B cell (primary cell): ENCODE data around the gene SELENON. TPM values are rescaled to one million over a fixed set of nuclear protein-coding genes. Genes with fewer than 3 reads are reported as not detected.

Source experiments
- ATAC-seq: fragments of 200-7000 bp; cut with Tn5 transposase; one replicate; pipeline ENCODE4 v1.10.0; 2021; ENCODE audit warnings: low read depth, mild to moderate bottlenecking, moderate number of reproducible peaks, moderate library complexity
- CTCF ChIA-PET: fragments of 350-600 bp; sonication (Branson Sonifier 250); formaldehyde crosslinking; loops from one replicate; lab custom pipeline; 2021; ENCODE audit warnings: antibody characterized with exemption, inconsistent platforms; lab: Charles Lee
- POLR2A ChIA-PET: fragments of 350-600 bp; sonication (Branson Sonifier 250); formaldehyde crosslinking; loops from one replicate; lab custom pipeline; 2021; ENCODE audit warnings: antibody characterized with exemption; lab: Charles Lee
- DNase-seq: peaks from one replicate; pipeline ENCODE4 v3.0.0; 2013
- H2AFZ ChIP-seq: 2 replicates; pipeline ENCODE4 v1.6.1; 2012; ENCODE audit warnings: mild to moderate bottlenecking, low read depth, low read length; ENCODE audit not compliant: insufficient read depth, poor library complexity, severe bottlenecking
- H3K27ac ChIP-seq, 2 donors: 1 replicate in 1 of 2; 2 replicates in 1 of 2; pipeline ENCODE4 v1.5.1; 2012 to 2013; ENCODE audit warnings: low read length in 2 of 2, mild to moderate bottlenecking in 2 of 2, moderate library complexity in 1 of 2
- H3K27me3 ChIP-seq, 4 experiments: fragments of 200-600 bp in 1 of 4; sonication (generic) in 1 of 4; replicated peaks in 1 of 4; 1 replicate in 2 of 4; 2 replicates in 2 of 4; pipeline versions ENCODE4 v1.6.1 to v1.7.0; 2013 to 2016; ENCODE audit warnings: low read length in 3 of 4, mild to moderate bottlenecking in 2 of 4, mixed read lengths in 1 of 4, moderate library complexity in 1 of 4; ENCODE audit not compliant: insufficient read depth in 4 of 4, control insufficient read depth in 3 of 4; ENCODE audit errors: control extremely low read depth in 1 of 4
- H3K36me3 ChIP-seq, 2 experiments: replicated peaks in 1 of 2; 1 replicate in 1 of 2; 2 replicates in 1 of 2; pipeline versions ENCODE4 v1.6.1 to v1.7.1; 2013; ENCODE audit warnings: low read length in 1 of 2; ENCODE audit not compliant: insufficient read depth in 2 of 2, control insufficient read depth in 1 of 2; ENCODE audit errors: control extremely low read depth in 1 of 2, extremely low read depth in 1 of 2
- H3K4me1 ChIP-seq, 2 donors: fragments of 200-600 bp in 1 of 2; sonication (generic) in 1 of 2; 1 replicate in 1 of 2; 2 replicates in 1 of 2; pipeline versions ENCODE4 v1.5.1 to v1.6.1; 2013 to 2017; ENCODE audit warnings: low read length in 2 of 2; ENCODE audit not compliant: control insufficient read depth in 2 of 2, insufficient read depth in 2 of 2
- H3K4me2 ChIP-seq: replicated peaks from 2 replicates; pipeline ENCODE3; 2012; ENCODE audit warnings: mild to moderate bottlenecking, low read depth, low read length; ENCODE audit not compliant: poor library complexity, severe bottlenecking
- H3K4me3 ChIP-seq, 5 experiments: fragments of 200-600 bp in 1 of 5; sonication (generic) in 1 of 5; 1 replicate in 3 of 5; 2 replicates in 2 of 5; pipeline versions ENCODE4 v1.5.1 to v1.7.0; 2011 to 2016; ENCODE audit warnings: low read length in 4 of 5, mild to moderate bottlenecking in 4 of 5, low read depth in 2 of 5, control low read depth in 1 of 5, moderate library complexity in 1 of 5; ENCODE audit not compliant: insufficient read depth in 1 of 5; ENCODE audit errors: control extremely low read depth in 1 of 5, extremely low read depth in 1 of 5
- H3K79me2 ChIP-seq: fragments of 200-600 bp; sonication (generic); one replicate; pipeline ENCODE4 v1.6.0; 2016; ENCODE audit warnings: low read length; ENCODE audit not compliant: control insufficient read depth, insufficient read depth
- H3K9ac ChIP-seq: fragments of 200-600 bp; sonication (generic); 2 replicates; pipeline ENCODE4 v1.6.1; 2017; ENCODE audit warnings: mild to moderate bottlenecking, low read length, moderate library complexity
- H3K9me3 ChIP-seq, 3 donors: one replicate each; pipeline versions ENCODE4 v1.6.1 to v1.7.1; 2013; ENCODE audit warnings: low read length in 2 of 3; ENCODE audit not compliant: control insufficient read depth in 2 of 3, insufficient read depth in 1 of 3; ENCODE audit errors: control extremely low read depth in 1 of 3
- H4K20me1 ChIP-seq: 2 replicates; pipeline ENCODE4 v1.6.0; 2012; ENCODE audit warnings: mild to moderate bottlenecking, low read length; ENCODE audit not compliant: insufficient read depth, control insufficient read depth, poor library complexity, severe bottlenecking
- H3K27ac Mint-ChIP-seq: one replicate; pipeline ENCODE4 v1.8.0; 2021; ENCODE audit warnings: mixed read lengths
- H3K27me3 Mint-ChIP-seq: one replicate; pipeline ENCODE4 v1.8.0; 2021; ENCODE audit warnings: mixed read lengths
- H3K4me1 Mint-ChIP-seq: one replicate; pipeline ENCODE4 v1.8.0; 2021; ENCODE audit warnings: mixed read lengths
- H3K4me3 Mint-ChIP-seq: one replicate; pipeline ENCODE4 v1.8.0; 2021; ENCODE audit warnings: mixed read lengths
- H3K9me3 Mint-ChIP-seq: one replicate; pipeline ENCODE4 v1.8.0; 2022; ENCODE audit warnings: mixed read lengths; ENCODE audit not compliant: insufficient read depth
- EZH2 ChIP-seq: IDR thresholded peaks from 2 replicates; pipeline ENCODE4 v1.6.1; 2012; ENCODE audit warnings: borderline replicate concordance, low read depth, mild to moderate bottlenecking, moderate library complexity, low read length; ENCODE audit not compliant: insufficient read depth, poor library complexity, severe bottlenecking
- WGBS: methylation state at CpG from one replicate; pipeline ENCODE4 v1.1.5; 2013; ENCODE audit warnings: missing lambda C conversion rate; ENCODE audit not compliant: insufficient coverage; 5-methylcytosine and 5-hydroxymethylcytosine counted together
- intact Hi-C: fragments of 100-400 bp; cut with micrococcal nuclease; formaldehyde crosslinking; loops from one replicate; pipeline ENCODE4 v1.10.0; 2022
- polyA plus RNA-seq: library from polyadenylated mRNA; depleted of rRNA; stranded (reverse); fragments of >200 nt; gene quantifications from 2 replicates; pipeline ENCODE4 v1.2.3, GENCODE V29; 2012
- total RNA-seq, 2 donors: library from RNA; stranded (reverse); fragments of 120-200 nt in 1 of 2; gene quantifications; 1 replicate in 1 of 2; 2 replicates in 1 of 2; pipeline versions ENCODE4 v1.2.3 to v1.2.4, GENCODE V29; 2013 to 2022
- TF ChIP-seq, protein P1 (sequence below): fragments of 200-600 bp; IDR thresholded peaks from one replicate; pipeline ENCODE4 v1.8.0; 2022; ENCODE audit warnings: antibody characterized with exemption, mild to moderate bottlenecking

Gene SELENON
- total and polyA plus RNA-seq, 2 donors (not counting 1 experiment from before 2014, with no cell fraction given), result 10.9 to 16.5 TPM

- Histone ChIP-seq H3K79me2 (no peaks in the 10 kb centered on the region), H2AFZ (no peak overlapping the region), H3K27me3 (no peaks in the 10 kb centered on the region), H3K4me1 (no peaks in the 10 kb centered on the region), H4K20me1 (no peaks in the 10 kb centered on the region), H3K27ac (no peak overlapping the region), H3K36me3 (no peaks in the 10 kb centered on the region), H3K4me3 (no peak overlapping the region), H3K4me2 (no peak overlapping the region), H3K9ac (no peak overlapping the region), H3K9me3 (no peaks in the 10 kb centered on the region)
- intact Hi-C loops, result no loop called here
- ATAC-seq, result no peak
- Mint-ChIP-seq H3K4me1 (peaks cover 4% of the 10 kb centered on the region), H3K27me3 (peaks cover 19% of the 10 kb centered on the region), H3K9me3 (no peaks in the 10 kb centered on the region), H3K27ac (no peak overlapping the region), H3K4me3 (no peak overlapping the region)
- POLR2A ChIA-PET, result no interaction called here
- CTCF ChIA-PET, result no interaction called here
- DNase-seq, result no peak
- TF ChIP-seq, protein P1, sequence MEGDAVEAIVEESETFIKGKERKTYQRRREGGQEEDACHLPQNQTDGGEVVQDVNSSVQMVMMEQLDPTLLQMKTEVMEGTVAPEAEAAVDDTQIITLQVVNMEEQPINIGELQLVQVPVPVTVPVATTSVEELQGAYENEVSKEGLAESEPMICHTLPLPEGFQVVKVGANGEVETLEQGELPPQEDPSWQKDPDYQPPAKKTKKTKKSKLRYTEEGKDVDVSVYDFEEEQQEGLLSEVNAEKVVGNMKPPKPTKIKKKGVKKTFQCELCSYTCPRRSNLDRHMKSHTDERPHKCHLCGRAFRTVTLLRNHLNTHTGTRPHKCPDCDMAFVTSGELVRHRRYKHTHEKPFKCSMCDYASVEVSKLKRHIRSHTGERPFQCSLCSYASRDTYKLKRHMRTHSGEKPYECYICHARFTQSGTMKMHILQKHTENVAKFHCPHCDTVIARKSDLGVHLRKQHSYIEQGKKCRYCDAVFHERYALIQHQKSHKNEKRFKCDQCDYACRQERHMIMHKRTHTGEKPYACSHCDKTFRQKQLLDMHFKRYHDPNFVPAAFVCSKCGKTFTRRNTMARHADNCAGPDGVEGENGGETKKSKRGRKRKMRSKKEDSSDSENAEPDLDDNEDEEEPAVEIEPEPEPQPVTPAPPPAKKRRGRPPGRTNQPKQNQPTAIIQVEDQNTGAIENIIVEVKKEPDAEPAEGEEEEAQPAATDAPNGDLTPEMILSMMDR, result no peak
- no peak for TF ChIP-seq EZH2
- WGBS, result 73% methylated on average over 2 of the region's 5 CpGs
Observed at GRCh38 chr1:25760871-25761270, 39.1 kb upstream of the SELENON start.

GRCh38 chr1:25763493-25763892 is 36.5 kb upstream of the SELENON start:
- Histone ChIP-seq H3K4me1 (no peaks in the 10 kb centered on the region), H2AFZ (no peak overlapping the region), H3K27ac (no peak overlapping the region), H3K4me2 (no peak overlapping the region), H3K9ac (no peak overlapping the region), H4K20me1 (no peaks in the 10 kb centered on the region), H3K79me2 (no peaks in the 10 kb centered on the region), H3K9me3 (no peaks in the 10 kb centered on the region), H3K4me3 (no peak overlapping the region), H3K36me3 (no peaks in the 10 kb centered on the region), H3K27me3 (no peaks in the 10 kb centered on the region)
- Mint-ChIP-seq H3K4me1 (peaks cover 4% of the 10 kb centered on the region), H3K27ac (no peak overlapping the region), H3K9me3 (no peaks in the 10 kb centered on the region), H3K4me3 (no peak overlapping the region), H3K27me3 (peaks cover 12% of the 10 kb centered on the region)
- DNase-seq, result no peak
- WGBS, result 86% methylated on average over 10 of the region's 10 CpGs
- no peak for TF ChIP-seq EZH2
- TF ChIP-seq, protein P1, result no peak
- ChIA-PET CTCF (no interaction called here), POLR2A (no interaction called here)
- no peak for ATAC-seq
- intact Hi-C loops, result no loop called here
